Spleen (tissue), 11 donors: ENCODE data around the gene STK39. TPM values are rescaled to one million over a fixed set of nuclear protein-coding genes. Genes with fewer than 3 reads are reported as not detected.

ENCODE experiments used
- DNase-seq: peaks from one replicate; pipeline ENCODE4 v3.0.0-alpha.2; 2020
- H3K27ac ChIP-seq, 8 donors: fragments of 200-600 bp; sonication (generic) in 7 of 8; 1 replicate in 4 of 8; 2 replicates in 4 of 8; pipeline versions ENCODE4 v1.5.0 to v1.8.0; 2016 to 2021; ENCODE audit warnings: inconsistent platforms in 4 of 8, mild to moderate bottlenecking in 4 of 8, moderate library complexity in 1 of 8
- H3K27me3 ChIP-seq, 7 donors: fragments of 200-600 bp; sonication (generic) in 6 of 7; replicated peaks in 1 of 7; 1 replicate in 4 of 7; 2 replicates in 3 of 7; pipeline versions ENCODE4 v1.5.0 to v1.8.0; 2016 to 2021; ENCODE audit warnings: inconsistent platforms in 3 of 7, mild to moderate bottlenecking in 1 of 7
- H3K36me3 ChIP-seq, 6 donors: fragments of 200-600 bp; sonication (generic) in 5 of 6; 1 replicate in 4 of 6; 2 replicates in 2 of 6; pipeline versions ENCODE4 v1.5.0 to v1.8.0; 2016 to 2021; ENCODE audit warnings: inconsistent platforms in 2 of 6
- H3K4me1 ChIP-seq, 6 donors: fragments of 200-600 bp; sonication (generic) in 5 of 6; 1 replicate in 3 of 6; 2 replicates in 3 of 6; pipeline versions ENCODE4 v1.5.0 to v1.8.0; 2016 to 2021; ENCODE audit warnings: inconsistent platforms in 3 of 6
- H3K4me3 ChIP-seq, 8 donors: fragments of 200-600 bp; sonication (generic) in 7 of 8; 1 replicate in 4 of 8; 2 replicates in 4 of 8; pipeline versions ENCODE4 v1.5.0 to v1.8.0; 2016 to 2021; ENCODE audit warnings: inconsistent platforms in 4 of 8, mild to moderate bottlenecking in 4 of 8, moderate library complexity in 2 of 8
- H3K9me3 ChIP-seq, 8 donors: fragments of 200-600 bp; sonication (generic) in 7 of 8; 1 replicate in 4 of 8; 2 replicates in 4 of 8; pipeline versions ENCODE4 v1.5.0 to v1.8.0; 2016 to 2021; ENCODE audit warnings: inconsistent platforms in 4 of 8
- CTCF ChIP-seq, 11 experiments: fragments of 200-600 bp in 7 of 11; fragments of 450-650 bp in 4 of 11; sonication (generic) in 4 of 11; IDR thresholded peaks in 8 of 11; conservative IDR thresholded peaks in 3 of 11; 1 replicate in 7 of 11; 2 replicates in 4 of 11; pipeline versions ENCODE4 v1.4.0 to v1.8.0; 2016 to 2021; ENCODE audit warnings: antibody characterized with exemption in 11 of 11, inconsistent platforms in 4 of 11, mild to moderate bottlenecking in 1 of 11
- POLR2A ChIP-seq, 3 donors: fragments of 450-650 bp; IDR thresholded peaks; one replicate each; pipeline ENCODE4 v1.5.1; 2017; ENCODE audit warnings: antibody characterized with exemption in 3 of 3, mild to moderate bottlenecking in 1 of 3
- POLR2AphosphoS5 ChIP-seq, 3 donors: sonication (generic); formaldehyde crosslinking; IDR thresholded peaks; one replicate each; pipeline ENCODE4 v1.5.1; 2017; ENCODE audit warnings: antibody characterized with exemption in 3 of 3
- WGBS, 5 donors: extraction: QIAGEN DNeasy Blood & Tissue Kit in 3 of 5; methylation state at CpG; one replicate each; pipeline versions ENCODE4 v1.1.5 to v1.1.7; 2013 to 2018; 5-methylcytosine and 5-hydroxymethylcytosine counted together
- intact Hi-C: fragments of 100-400 bp; cut with DNase I; formaldehyde crosslinking; loops from one replicate; pipeline ENCODE4 v1.15.0; 2023; ENCODE audit warnings: low total_unique reads
- polyA plus RNA-seq, 3 donors: library from polyadenylated mRNA; stranded (reverse); fragments of 200-250 nt; gene quantifications; one replicate each; pipeline ENCODE4 v1.2.1, GENCODE V29; 2013
- total RNA-seq, 7 donors: library from RNA; depleted of rRNA in 3 of 7; stranded (reverse); fragments of >200 nt in 3 of 7; fragmentation: NEBNext Ultra II Directional in 4 of 7; extraction: Animal tissue kit (Norgen Biotek cat#: 25700) in 4 of 7; gene quantifications; one replicate each; pipeline versions ENCODE4 v1.1.0 to v1.2.1, GENCODE V29; 2016 to 2021
- donor health status: healthy with polysubstance abuse.
- donor health status: DM: no; HTN: no; CAD: no; lungs with moderate emphysema.
- donor health status: DM: no; HTN: no; CAD: no.
- donor health status: Bipolar disorder and iron deficiency.
- donor health status: healthy.
- donor health status: DM: no; HTN: no; CAD: no.
- donor health status: DM: yes; HTN: yes; CAD: no.

Gene STK39
- total and polyA plus RNA-seq, 10 donors: 8.6 to 17.8 (median 11.0) TPM

DNA sequence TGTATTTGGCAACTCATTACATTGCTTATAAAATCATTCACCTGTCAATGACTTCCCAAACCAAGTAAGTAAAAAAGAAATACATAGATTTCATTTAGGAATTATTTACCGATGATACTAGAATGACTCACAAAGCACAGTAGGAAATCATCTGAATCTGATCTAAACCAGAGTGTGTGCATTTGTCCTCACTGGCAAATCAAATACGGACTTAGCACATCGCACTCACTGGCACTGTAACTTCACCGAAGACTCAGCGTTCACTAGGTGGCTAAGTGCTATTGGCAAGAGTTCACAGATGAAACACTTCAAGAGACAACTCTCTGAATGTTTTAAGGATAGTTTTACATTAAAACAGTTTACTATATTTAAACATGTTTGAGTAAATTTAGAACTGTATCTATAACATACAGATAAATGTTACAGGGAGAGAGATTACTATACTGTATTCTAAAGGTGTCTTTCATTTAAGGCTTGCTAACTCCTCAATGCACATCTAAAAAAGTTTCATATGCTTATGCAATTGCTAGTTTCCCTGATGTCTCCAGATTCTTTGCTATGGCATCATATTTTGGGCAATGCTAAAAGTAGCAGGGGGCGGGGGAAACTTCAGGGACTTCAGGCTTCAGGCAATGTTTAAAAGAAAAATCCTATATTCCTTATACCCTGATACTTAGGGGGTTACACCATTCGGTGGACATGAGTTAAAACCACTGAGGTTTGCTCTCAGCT is 48.8 kb downstream of the STK39 start:
- no peak for DNase-seq
- Histone ChIP-seq H3K4me1 (peaks cover 6 to 71% (median 31%) of the 10 kb centered on the region in 6 donors), H3K27me3 (no peaks in the 10 kb centered on the region), H3K36me3 (no peaks in the 10 kb centered on the region), H3K9me3 (no peaks in the 10 kb centered on the region), H3K27ac (no peak overlapping the region), H3K4me3 (no peak overlapping the region)
- whole genome bisulfite sequencing, 5 donors: 76 to 89% (median 81%) methylated on average over 7 of the region's 7 CpGs
- TF ChIP-seq CTCF (IDR thresholded peaks at IDR 0.05 in 8 of 11, conservative IDR thresholded peaks at IDR 0.05 in 3 of 11) (no peak), POLR2AphosphoS5 (IDR thresholded peaks at IDR 0.05) (no peak), POLR2A (IDR thresholded peaks at IDR 0.05) (no peak)
- intact Hi-C loops: no loop called here

DNA sequence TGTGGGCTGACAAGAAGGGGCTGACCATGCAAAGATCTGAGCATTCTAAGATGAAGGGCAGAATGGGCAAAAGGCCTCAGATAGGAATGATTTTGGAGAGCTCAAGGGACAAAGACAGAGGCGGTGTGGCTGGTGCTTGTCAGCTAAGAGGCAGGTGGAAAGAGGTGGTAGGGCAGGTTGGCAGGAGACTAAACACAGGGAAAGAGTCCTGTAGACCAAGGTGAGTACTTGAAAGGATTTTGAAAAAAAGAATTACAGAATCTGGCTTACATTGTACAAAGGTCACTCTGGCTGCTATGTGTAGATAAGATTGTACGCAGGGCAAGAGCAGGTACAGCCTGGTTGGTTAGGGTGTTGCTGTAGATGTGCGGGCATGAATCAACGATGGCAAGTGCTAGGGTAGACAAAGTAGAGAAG is 50.6 kb downstream of the STK39 start:
- 95 to 99% (median 97%) methylated on average over 4 of the region's 4 CpGs for WGBS, 5 donors

DNA sequence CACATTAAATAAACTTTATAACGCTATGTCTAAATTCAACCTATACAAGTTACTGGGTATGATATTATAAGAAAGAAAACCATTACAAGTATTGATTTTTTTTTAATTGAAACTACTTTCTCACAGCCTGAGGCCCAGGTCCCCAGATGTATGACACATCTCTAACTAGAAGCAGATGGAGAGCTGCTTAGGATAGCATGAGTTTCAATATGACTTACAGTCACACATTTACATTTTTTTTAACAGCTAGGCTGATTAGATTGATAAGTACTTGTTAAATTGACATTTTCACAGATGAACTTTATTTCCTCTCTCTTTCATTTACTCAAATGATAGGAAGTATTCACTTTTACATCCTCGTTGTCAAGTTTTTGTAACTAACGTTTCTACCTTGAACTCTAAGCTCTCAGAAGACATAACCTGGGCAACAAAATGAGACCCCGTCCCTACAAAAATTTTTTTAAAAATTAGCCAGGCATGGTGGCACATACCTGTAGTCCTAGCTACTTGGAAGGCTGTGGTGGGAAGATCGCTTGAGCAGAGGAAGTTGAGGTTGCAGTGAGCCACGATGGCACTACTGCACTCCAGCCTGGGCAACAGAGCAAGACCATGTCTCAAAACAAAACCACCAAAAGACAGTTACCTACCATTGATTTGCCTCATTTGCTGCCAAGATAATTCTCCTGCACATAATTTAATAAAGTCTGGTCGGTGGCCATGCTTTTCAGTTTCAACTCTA is 52.4 kb downstream of the STK39 start:
- Histone ChIP-seq H3K9me3 (no peaks in the 10 kb centered on the region), H3K36me3 (no peaks in the 10 kb centered on the region), H3K27me3 (no peaks in the 10 kb centered on the region), H3K27ac (peak overlapping the region in 7 of 8 donors; percentile 2 to 64 (median 42)), H3K4me1 (peaks cover 24 to 90% (median 50%) of the 10 kb centered on the region in 6 donors), H3K4me3 (peak overlapping the region in 1 of 8 donors; percentile 15)
- intact Hi-C loops: no loop called here
- DNase-seq: peak; percentile 79
- WGBS, 5 donors: 34 to 50% (median 47%) methylated on average over 7 of the region's 7 CpGs
- TF ChIP-seq CTCF (IDR thresholded peaks at IDR 0.05 in 8 of 11, conservative IDR thresholded peaks at IDR 0.05 in 3 of 11) (no peak), POLR2AphosphoS5 (IDR thresholded peaks at IDR 0.05) (no peak), POLR2A (IDR thresholded peaks at IDR 0.05) (no peak)

More for the DNA sequence above, 50.6 kb downstream of the STK39 start:
- H3K27me3 ChIP-seq: no peaks in the 10 kb centered on the region
- peaks cover 24 to 83% (median 48%) of the 10 kb centered on the region in 6 donors for H3K4me1 ChIP-seq
- H3K4me3 ChIP-seq: no peak overlapping the region
- H3K36me3 ChIP-seq: no peaks in the 10 kb centered on the region
- no peak overlapping the region for H3K27ac ChIP-seq
- no peak for TF ChIP-seq POLR2A (IDR thresholded peaks at IDR 0.05)
- TF ChIP-seq POLR2AphosphoS5 (IDR thresholded peaks at IDR 0.05): no peak
- no peak for TF ChIP-seq CTCF (IDR thresholded peaks at IDR 0.05 in 8 of 11, conservative IDR thresholded peaks at IDR 0.05 in 3 of 11)
- no peaks in the 10 kb centered on the region for H3K9me3 ChIP-seq
- no peak for DNase-seq
- intact Hi-C loops: no loop called here
